IPS DF 6.9 (cell line): ENCODE data around the gene PCDHA7.
"Not testable (repeated sequence)": the region's sequence is repeated elsewhere in the genome, so short reads cannot be mapped to it uniquely, and the experiment has no call there.

Source experiments
- DNase-seq: peaks from one replicate; pipeline ENCODE4 v3.0.0-alpha.2; 2013; ENCODE audit warnings: low read depth, low spot score
- H3K27ac ChIP-seq: one replicate; pipeline ENCODE4 v1.5.1; 2013; ENCODE audit warnings: low read length, control low read depth
- H3K27me3 ChIP-seq: 2 replicates; pipeline ENCODE4 v1.6.1; 2013; ENCODE audit warnings: mild to moderate bottlenecking, low read length; ENCODE audit not compliant: control insufficient read depth, insufficient read depth
- H3K36me3 ChIP-seq: 2 replicates; pipeline ENCODE4 v1.6.1; 2013; ENCODE audit warnings: low read length; ENCODE audit not compliant: control insufficient read depth, insufficient read depth
- H3K4me1 ChIP-seq: 2 replicates; pipeline ENCODE4 v1.6.1; 2013; ENCODE audit warnings: low read length; ENCODE audit not compliant: control insufficient read depth, insufficient read depth
- H3K4me3 ChIP-seq: 2 replicates; pipeline ENCODE4 v1.5.1; 2013; ENCODE audit warnings: mild to moderate bottlenecking, low read length
- H3K9me3 ChIP-seq: 2 replicates; pipeline ENCODE4 v1.6.1; 2013; ENCODE audit warnings: low read length, inconsistent platforms; ENCODE audit not compliant: control insufficient read depth, insufficient read depth
- WGBS: extraction: QIAGEN DNeasy Blood & Tissue Kit; methylation state at CpG from one replicate; pipeline ENCODE4 v1.1.7; 2013; ENCODE audit warnings: mixed read lengths, missing lambda C conversion rate; ENCODE audit not compliant: insufficient read length, insufficient coverage; 5-methylcytosine and 5-hydroxymethylcytosine counted together

PCDHA7 gene

GRCh38 chr5:140842798-140843733 is 9.0 kb downstream of the PCDHA7 start:
- no peak for DNase-seq
- WGBS, result no CpG with 5 or more reads among the region's 87 CpGs
- H3K27me3 ChIP-seq, result no peaks in the 10 kb centered on the region

DNA sequence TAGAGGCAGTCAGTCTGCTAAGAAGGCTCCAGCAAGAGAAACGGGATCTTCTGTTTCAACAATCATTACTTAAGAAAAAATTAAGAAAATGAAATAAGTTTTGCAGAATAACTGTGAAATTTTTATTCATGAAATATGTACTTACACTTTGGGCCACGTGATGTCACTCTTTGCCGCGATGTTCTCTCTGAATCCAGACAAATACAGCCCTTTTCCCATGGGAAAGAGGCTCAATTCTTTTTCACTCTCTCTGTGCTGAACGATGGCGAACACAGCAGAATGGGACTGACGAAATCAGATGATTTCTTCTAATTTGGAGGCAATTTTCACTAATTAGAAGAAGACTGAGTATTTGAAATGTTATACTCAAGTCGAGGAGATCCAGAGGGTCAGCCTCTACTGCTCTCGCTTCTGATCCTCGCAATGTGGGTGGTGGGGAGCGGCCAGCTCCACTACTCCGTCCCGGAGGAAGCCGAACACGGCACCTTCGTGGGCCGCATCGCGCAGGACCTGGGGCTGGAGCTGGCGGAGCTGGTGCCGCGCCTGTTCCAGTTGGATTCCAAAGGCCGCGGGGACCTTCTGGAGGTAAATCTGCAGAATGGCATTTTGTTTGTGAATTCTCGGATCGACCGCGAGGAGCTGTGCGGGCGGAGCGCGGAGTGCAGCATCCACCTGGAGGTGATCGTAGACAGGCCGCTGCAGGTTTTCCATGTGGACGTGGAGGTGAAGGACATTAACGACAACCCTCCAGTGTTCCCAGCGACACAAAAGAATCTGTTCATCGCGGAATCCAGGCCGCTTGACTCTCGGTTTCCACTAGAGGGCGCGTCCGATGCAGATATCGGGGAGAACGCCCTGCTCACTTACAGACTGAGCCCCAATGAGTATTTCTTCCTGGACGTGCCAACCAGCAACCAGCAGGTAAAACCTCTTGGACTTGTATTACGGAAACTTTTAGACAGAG is 14.4 kb downstream of the PCDHA7 start, which contains the start of gene PCDHA9:
PCDHA9 (plus strand) TSS at position 244 of the 964 bp plus-strand sequence; CDS start at position 358, 114 bp downstream.
- WGBS, result no CpG with 5 or more reads among the region's 48 CpGs
- H3K36me3 ChIP-seq, H3K4me3 ChIP-seq, H3K9me3 ChIP-seq, DNase-seq, H3K27ac ChIP-seq, H3K4me1 ChIP-seq, H3K27me3 ChIP-seq: not testable (repeated sequence)

More at GRCh38 chr5:140842798-140843733, 9.0 kb downstream of the PCDHA7 start:
- Histone ChIP-seq H3K4me1 (0 out of 2 replicates have a peak, but pooled peaks cover 2% of the 10 kb centered on the region), H3K27ac (no peak overlapping the region), H3K4me3 (no peak overlapping the region), H3K36me3 (no peaks in the 10 kb centered on the region), H3K9me3 (no peaks in the 10 kb centered on the region)

DNA sequence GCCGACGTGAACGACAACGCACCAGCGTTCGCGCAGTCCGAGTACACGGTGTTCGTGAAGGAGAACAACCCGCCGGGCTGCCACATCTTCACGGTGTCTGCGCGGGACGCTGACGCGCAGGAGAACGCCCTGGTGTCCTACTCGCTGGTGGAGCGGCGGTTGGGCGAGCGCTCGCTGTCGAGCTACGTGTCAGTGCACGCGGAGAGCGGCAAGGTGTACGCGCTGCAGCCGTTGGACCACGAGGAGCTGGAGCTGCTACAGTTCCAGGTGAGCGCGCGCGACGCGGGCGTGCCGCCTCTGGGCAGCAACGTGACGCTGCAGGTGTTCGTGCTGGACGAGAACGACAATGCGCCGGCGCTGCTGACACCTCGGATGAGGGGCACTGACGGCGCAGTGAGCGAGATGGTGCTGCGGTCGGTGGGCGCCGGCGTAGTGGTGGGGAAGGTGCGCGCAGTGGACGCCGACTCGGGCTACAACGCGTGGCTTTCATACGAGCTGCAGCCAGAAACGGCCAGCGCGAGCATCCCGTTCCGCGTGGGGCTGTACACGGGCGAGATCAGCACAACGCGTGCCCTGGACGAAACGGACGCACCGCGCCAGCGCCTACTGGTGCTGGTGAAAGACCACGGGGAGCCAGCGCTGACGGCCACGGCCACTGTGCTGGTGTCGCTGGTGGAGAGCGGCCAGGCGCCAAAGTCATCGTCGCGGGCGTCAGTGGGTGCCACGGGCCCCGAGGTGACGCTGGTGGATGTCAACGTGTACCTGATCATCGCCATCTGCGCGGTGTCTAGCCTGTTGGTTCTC is 16.0 kb downstream of the PCDHA7 start:
- H3K27ac ChIP-seq, H3K4me3 ChIP-seq, H3K9me3 ChIP-seq, DNase-seq, H3K27me3 ChIP-seq, H3K4me1 ChIP-seq, H3K36me3 ChIP-seq: not testable (repeated sequence)
- no CpG with 5 or more reads among the region's 101 CpGs for WGBS

- H3K27me3 ChIP-seq, result no peaks in the 10 kb centered on the region
- no peaks in the 10 kb centered on the region for H3K9me3 ChIP-seq
- DNase-seq, result no peak
- peaks cover 1% of the 10 kb centered on the region; the same call in 1 of the 2 replicates for H3K4me1 ChIP-seq
- peak within 1 kb of the TSS; percentile 65; the same call in 1 of the 2 replicates for H3K4me3 ChIP-seq
- no CpG with 5 or more reads among the region's 44 CpGs for WGBS
- H3K27ac ChIP-seq, result no peak within 1 kb of the TSS
- H3K36me3 ChIP-seq, result peaks cover 4% of the 10 kb centered on the region; the same call in 1 of the 2 replicates
Measured at GRCh38 chr5:140855772-140856674, 22.0 kb downstream of the PCDHA7 start, which contains the start of gene PCDHA10. PCDHA10 (plus strand) TSS chr5:140855897; CDS start chr5:140856049, 152 bp downstream.

DNA sequence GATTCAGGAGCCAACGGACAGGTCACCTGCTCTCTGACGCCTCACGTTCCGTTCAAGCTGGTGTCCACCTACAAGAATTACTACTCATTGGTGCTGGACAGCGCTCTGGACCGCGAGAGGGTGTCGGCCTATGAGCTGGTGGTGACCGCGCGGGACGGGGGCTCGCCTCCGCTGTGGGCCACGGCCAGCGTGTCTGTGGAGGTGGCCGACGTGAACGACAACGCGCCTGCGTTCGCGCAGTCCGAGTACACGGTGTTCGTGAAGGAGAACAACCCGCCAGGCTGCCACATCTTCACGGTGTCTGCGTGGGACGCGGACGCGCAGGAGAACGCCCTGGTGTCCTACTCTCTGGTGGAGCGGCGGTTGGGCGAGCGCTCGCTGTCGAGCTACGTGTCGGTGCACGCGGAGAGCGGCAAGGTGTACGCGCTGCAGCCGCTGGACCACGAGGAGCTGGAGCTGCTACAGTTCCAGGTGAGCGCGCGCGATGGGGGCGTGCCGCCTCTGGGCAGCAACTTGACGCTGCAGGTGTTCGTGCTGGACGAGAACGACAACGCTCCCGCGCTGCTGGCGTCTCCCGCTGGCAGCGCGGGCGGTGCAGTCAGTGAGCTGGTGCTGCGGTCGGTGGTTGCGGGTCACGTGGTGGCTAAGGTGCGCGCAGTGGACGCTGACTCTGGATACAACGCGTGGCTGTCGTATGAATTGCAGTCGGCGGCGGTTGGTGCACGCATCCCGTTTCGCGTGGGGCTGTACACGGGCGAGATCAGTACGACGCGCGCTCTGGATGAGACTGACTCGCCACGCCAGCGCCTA is 23.3 kb downstream of the PCDHA7 start:
- Histone ChIP-seq H3K4me3 (no peak overlapping the region), H3K36me3 (peaks cover 4% of the 10 kb centered on the region; the same call in 1 of the 2 replicates), H3K4me1 (peaks cover 1% of the 10 kb centered on the region; the same call in 1 of the 2 replicates), H3K9me3 (no peaks in the 10 kb centered on the region), H3K27ac (no peak overlapping the region), H3K27me3 (no peaks in the 10 kb centered on the region)
- no CpG with 5 or more reads among the region's 94 CpGs for WGBS
- no peak for DNase-seq

DNA sequence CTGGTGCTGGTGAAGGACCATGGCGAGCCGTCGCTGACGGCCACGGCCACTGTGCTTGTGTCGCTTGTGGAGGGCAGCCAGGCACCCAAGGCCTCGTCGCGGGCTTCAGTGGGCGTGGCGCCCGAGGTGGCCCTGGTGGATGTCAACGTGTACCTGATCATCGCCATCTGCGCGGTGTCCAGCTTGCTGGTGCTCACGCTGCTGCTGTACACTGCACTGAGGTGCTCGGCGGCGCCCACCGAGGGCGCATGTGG is 23.8 kb downstream of the PCDHA7 start:
- H3K4me3 ChIP-seq, result no peak overlapping the region
- H3K27me3 ChIP-seq, result no peaks in the 10 kb centered on the region
- peaks cover 10% of the 10 kb centered on the region; the same call in 1 of the 2 replicates for H3K36me3 ChIP-seq
- H3K9me3 ChIP-seq, result no peaks in the 10 kb centered on the region
- DNase-seq, result no peak
- no peak overlapping the region for H3K27ac ChIP-seq
- WGBS, result no CpG with 5 or more reads among the region's 22 CpGs
- H3K4me1 ChIP-seq, result peaks cover 1% of the 10 kb centered on the region; the same call in 1 of the 2 replicates

- Histone ChIP-seq H3K27ac (no peak overlapping the region), H3K27me3 (no peaks in the 10 kb centered on the region), H3K4me1 (peaks cover 1% of the 10 kb centered on the region; the same call in 1 of the 2 replicates), H3K9me3 (no peaks in the 10 kb centered on the region), H3K4me3 (no peak overlapping the region), H3K36me3 (peaks cover 8% of the 10 kb centered on the region; the same call in 1 of the 2 replicates)
- no peak for DNase-seq
- no CpG with 5 or more reads among the region's 76 CpGs for WGBS
Measured at GRCh38 chr5:140862441-140863295, 28.6 kb downstream of the PCDHA7 start.
